ENCODE results near the gene SNTA1.
A peak's percentile ranks its signal among the peaks of the same experiment; 100 is the strongest.
"Not testable (repeated sequence)": the region's sequence is repeated elsewhere in the genome, so short reads cannot be mapped to it uniquely, and the experiment has no call there.

SNTA1 gene

DNA sequence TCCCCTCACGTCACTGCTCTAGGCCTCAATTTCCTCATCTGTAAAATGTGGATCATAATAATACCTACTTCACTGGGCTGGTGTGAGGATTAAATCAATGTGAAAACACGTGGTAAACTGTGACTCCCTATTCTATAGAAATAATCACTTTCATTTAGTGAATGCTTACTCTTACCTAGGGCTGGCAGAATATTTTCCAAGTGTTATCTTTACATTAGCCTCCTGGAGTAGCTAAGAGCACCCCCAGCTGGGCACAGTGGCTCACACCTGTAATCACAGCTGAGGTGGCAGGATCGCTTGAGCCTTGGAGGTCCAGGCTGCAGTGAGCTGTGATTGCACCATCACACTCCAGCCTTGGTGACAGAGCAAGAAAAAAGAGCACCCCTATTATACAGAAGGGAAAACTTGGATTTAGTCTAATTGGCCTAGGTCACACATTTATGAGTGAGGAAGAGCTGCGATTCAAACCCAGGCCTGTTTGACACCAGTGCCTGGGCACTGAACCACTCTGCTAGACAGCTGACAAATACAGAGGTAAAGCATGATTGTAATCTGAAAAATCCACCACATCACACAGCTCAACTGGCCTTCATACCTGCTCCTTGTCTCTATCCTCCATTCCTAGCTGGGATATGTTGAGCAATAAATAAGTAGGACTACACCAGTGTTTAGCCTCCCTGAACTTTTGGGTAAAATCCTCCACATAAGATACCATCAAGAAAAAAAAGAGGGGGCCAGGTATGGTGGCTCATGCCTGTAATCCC is 1.4 kb upstream of the SNTA1 start:
- no peak overlapping the region for H3K4me3 ChIP-seq (ENCODE audit: low read depth, low read length)
- DNase-seq (ENCODE audit: low read depth): peak; percentile 29
- TF ChIP-seq, protein P1, sequence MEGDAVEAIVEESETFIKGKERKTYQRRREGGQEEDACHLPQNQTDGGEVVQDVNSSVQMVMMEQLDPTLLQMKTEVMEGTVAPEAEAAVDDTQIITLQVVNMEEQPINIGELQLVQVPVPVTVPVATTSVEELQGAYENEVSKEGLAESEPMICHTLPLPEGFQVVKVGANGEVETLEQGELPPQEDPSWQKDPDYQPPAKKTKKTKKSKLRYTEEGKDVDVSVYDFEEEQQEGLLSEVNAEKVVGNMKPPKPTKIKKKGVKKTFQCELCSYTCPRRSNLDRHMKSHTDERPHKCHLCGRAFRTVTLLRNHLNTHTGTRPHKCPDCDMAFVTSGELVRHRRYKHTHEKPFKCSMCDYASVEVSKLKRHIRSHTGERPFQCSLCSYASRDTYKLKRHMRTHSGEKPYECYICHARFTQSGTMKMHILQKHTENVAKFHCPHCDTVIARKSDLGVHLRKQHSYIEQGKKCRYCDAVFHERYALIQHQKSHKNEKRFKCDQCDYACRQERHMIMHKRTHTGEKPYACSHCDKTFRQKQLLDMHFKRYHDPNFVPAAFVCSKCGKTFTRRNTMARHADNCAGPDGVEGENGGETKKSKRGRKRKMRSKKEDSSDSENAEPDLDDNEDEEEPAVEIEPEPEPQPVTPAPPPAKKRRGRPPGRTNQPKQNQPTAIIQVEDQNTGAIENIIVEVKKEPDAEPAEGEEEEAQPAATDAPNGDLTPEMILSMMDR (conservative IDR thresholded peaks at IDR 0.05; ENCODE audit: low read depth, low read length): peak; percentile 28

DNA sequence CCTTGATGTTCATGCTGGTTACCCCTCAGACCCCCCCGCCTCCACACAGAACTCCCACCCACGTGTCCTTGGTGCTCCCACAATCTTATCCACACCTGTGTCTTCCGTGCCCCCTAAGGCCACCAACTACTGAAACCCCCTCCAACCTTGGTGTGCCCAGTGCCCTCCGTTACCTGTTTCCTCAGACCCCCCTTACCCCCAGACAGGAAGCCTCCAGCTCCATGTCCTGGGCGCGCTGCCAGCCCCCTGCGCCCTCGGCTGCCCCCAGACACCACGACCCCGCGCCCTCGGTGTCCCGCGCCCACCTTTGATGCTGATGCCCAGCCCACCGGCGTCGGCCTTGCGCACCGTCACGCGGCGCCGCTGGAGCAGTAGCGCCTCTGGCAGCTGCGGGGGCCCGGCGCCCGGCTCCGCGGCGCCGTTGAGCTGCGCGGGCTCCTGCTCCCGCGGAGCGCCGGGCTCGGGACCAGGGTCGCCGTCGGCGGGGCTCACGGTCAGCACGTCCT is 504 bp downstream of the SNTA1 start:
- peak overlapping the region; percentile 72 for H3K4me3 ChIP-seq (ENCODE audit: low read depth, low read length)
- TF ChIP-seq, protein P1 (conservative IDR thresholded peaks at IDR 0.05; ENCODE audit: low read depth, low read length): no peak
- no peak for DNase-seq (ENCODE audit: low read depth)

DNA sequence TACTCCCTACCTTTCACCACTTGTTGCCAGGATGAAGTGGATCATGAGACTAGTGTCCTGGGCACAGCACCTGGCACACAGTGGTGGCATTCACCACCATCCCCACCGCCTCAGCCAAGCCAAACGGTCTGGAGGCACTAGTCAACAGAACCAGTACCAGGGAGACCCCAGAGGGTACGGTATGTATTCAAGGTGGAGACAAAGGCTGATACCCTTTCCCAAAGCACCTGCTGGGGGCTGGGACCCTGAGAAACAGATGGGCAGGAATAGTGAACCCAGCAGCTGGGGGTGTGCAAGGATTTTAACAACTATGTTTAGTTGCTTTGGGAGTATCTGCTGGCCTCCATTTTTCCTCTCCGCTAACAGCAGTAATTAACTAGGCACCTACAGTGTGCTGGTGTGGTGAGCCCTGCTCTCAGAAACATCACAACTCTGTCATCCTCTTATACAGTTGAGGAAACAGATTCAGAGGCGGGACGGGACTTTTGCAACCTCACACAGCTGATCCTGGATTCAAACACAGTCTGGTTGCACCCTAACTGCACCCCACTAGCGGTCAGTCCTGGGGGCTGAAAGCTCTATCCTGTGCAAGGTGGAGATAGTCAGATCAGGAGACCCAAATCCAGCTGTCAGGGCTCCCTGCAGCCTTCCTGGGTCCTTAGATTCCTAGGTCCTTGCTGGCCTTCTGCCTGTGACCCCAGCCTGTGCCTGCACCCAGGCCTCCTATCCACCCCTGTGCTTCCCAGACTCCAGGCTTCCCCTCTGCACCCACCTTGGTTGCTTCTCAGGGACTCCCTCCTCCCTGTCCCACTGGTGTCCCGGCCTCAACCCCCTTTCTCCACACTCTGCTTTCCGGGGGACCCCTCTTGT is 1.2 kb downstream of the SNTA1 start:
- DNase-seq (ENCODE audit: low read depth): peak; percentile 15
- peak overlapping the region; percentile 72 for H3K4me3 ChIP-seq (ENCODE audit: low read depth, low read length)
- TF ChIP-seq, protein P1 (conservative IDR thresholded peaks at IDR 0.05; ENCODE audit: low read depth, low read length): no peak

DNA sequence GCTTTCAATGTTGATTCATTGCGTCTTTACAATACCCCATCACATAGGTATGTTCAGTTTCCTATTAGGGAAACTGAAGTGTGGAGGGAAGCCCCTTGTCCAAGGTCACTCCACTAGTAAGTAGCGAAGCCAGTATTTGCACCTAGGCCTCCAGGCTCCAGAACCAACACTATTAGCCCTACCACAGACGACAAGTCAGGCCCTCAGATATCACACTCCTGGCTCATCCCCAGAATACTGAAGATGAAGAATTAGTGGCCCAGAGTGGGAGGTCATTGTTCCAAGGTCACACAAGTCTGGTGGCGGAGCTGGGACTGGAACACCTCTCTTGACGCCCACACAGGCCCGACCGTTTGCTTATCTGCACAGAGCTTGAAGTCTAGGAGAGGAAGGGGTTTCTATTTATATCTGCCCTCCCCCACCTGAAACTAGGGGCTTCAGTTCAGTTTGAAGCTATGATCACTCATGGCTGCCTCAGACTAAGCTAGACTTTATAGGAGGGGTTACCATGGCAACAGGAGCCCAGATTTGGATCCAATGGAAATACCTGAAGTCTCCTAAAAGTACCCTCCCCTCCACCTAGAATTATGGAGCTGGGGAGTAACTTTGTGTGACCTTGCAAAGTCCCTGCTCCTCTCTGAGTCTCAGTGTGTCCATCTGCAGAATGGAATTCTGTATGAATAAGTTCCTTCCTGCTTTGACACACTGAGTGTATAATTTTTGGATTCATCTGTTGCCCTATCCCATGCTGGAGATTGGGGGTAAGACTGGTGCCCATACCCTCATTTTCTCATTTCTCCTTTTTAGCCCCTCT is 2.2 kb downstream of the SNTA1 start:
- TF ChIP-seq, protein P1 (conservative IDR thresholded peaks at IDR 0.05; ENCODE audit: low read depth, low read length): no peak
- DNase-seq (ENCODE audit: low read depth): no peak
- H3K4me3 ChIP-seq (ENCODE audit: low read depth, low read length): no peak overlapping the region

DNA sequence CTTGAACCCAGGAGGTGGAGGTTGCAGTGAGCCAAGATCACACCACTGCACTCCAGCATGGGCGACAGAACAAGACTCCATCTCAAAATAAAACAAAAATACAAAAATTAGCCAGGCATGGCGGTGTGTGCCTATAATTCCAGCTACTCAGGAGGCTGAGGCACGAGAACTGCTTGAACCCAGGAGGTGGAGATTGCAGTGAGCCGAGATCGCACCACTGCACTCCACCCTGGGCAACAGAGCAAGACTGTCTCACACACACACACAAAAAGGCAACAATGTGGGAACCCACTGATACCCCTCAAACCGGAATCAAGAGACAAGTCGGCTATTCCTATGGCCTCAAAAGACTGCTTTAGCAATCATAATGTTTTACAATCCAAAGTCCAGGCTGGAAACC is 3.0 kb downstream of the SNTA1 start:
- H3K4me3 ChIP-seq (ENCODE audit: low read depth, low read length): not testable (repeated sequence)

DNA sequence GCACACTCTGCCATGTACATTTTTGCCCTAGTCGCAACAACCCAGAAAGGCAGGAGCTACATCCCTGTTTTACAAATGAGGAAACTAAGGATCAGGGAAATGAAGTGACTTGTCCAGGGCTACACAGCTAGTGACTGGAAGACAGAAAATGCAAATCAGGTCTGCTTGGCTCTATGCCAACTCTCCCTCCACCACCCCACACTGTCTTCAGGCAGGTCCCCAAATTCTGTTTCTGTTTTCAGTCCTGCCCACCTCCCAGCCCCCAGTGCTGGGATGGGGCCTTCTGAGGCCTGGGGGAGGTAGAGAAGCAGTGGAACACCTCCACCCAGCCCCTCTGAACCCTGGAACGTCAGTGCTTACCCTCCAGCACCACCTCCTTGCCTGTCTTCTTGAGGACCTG is 5.1 kb downstream of the SNTA1 start:
- DNase-seq (ENCODE audit: low read depth): no peak
- no peak overlapping the region for H3K4me3 ChIP-seq (ENCODE audit: low read depth, low read length)
- TF ChIP-seq, protein P1 (conservative IDR thresholded peaks at IDR 0.05; ENCODE audit: low read depth, low read length): no peak

More for the DNA sequence above, 3.0 kb downstream of the SNTA1 start:
- DNase-seq (ENCODE audit: low read depth): not testable (repeated sequence)

Data from choroid plexus epithelial cell (primary cell).